ENCODE results near the gene MROH2B. TPM values are rescaled to one million over a fixed set of nuclear protein-coding genes. Genes with fewer than 3 reads are reported as not detected.

The MROH2B gene
- total RNA-seq, 1 experiment from 2014 or later = not detected

GRCh38 chr5:40972434-40972833 lies 98.7 kb downstream of the MROH2B start:
- no peak for DNase-seq (ENCODE audit: low spot score)

GRCh38 chr5:40962207-40962955 lies 108.8 kb downstream of the MROH2B start:
- DNase-seq (ENCODE audit: low spot score) = peak; percentile 15

GRCh38 chr5:40960037-40960436 lies 111.1 kb downstream of the MROH2B start:
- DNase-seq (ENCODE audit: low spot score) = no peak

GRCh38 chr5:40958811-40959210 lies 112.3 kb downstream of the MROH2B start:
- no peak for DNase-seq (ENCODE audit: low spot score)

- no peak for DNase-seq (ENCODE audit: low spot score)
Observed at GRCh38 chr5:40957048-40957447, 114.1 kb downstream of the MROH2B start.

GRCh38 chr5:40955313-40955712 lies 115.8 kb downstream of the MROH2B start:
- DNase-seq (ENCODE audit: low spot score) = no peak

Small RNA genes within 50 kb of the gene (small RNA-seq; reads per million reads assigned to genes)
- gene AC114967.1 = not detected

Other genes starting within 250 kb of the MROH2B start
- gene RPL37, start 236.1 kb downstream of the MROH2B start, total RNA-seq (2014; rRNA removed; shearing (Covaris generic)) = 2,122 and 2,883 TPM in 2 replicates
- gene CARD6, start 230.0 kb downstream of the MROH2B start, total RNA-seq (2014; rRNA removed; shearing (Covaris generic)) = 1.2 and 1.3 TPM in 2 replicates
- 0.05 TPM in 1 of 2 replicates, not detected in the other for gene C7, start 161.8 kb downstream of the MROH2B start, total RNA-seq (2014; rRNA removed; shearing (Covaris generic))
- gene C6, start 142.2 kb upstream of the MROH2B start, total RNA-seq (2014; rRNA removed; shearing (Covaris generic)) = not detected in 2 replicates

Measured in HT-29 (cell line).